Lung (tissue), 12 donors: ENCODE measurements around the gene ABHD14A. TPM values are rescaled to one million over a fixed set of nuclear protein-coding genes. Genes with fewer than 3 reads are reported as not detected.

Source experiments
- ATAC-seq: fragments of 200-7000 bp; cut with Tn5 transposase; one replicate; pipeline ENCODE4 v1.9.1; 2020; ENCODE audit warnings: moderate number of reproducible peaks; ENCODE audit not compliant: insufficient read depth, low FRiP score
- DNase-seq, 3 donors: peaks; one replicate each; pipeline ENCODE4 v3.0.0-alpha.2; 2013 to 2017
- H3K27ac ChIP-seq, 2 donors: one replicate each; pipeline ENCODE4 v1.5.1; 2013; ENCODE audit warnings: mild to moderate bottlenecking in 2 of 2, moderate library complexity in 2 of 2, control low read depth in 1 of 2, inconsistent platforms in 1 of 2, low read depth in 1 of 2, low read length in 1 of 2
- H3K27me3 ChIP-seq, 3 donors: one replicate each; pipeline ENCODE4 v1.5.1; 2013; ENCODE audit warnings: low read length in 2 of 3; ENCODE audit not compliant: control insufficient read depth in 3 of 3, insufficient read depth in 3 of 3
- H3K36me3 ChIP-seq, 4 donors: one replicate each; pipeline ENCODE4 v1.5.1; 2013; ENCODE audit warnings: low read length in 4 of 4, mild to moderate bottlenecking in 1 of 4, moderate library complexity in 1 of 4; ENCODE audit not compliant: control insufficient read depth in 4 of 4, insufficient read depth in 4 of 4
- H3K4me1 ChIP-seq, 5 donors: one replicate each; pipeline ENCODE4 v1.5.1; 2013; ENCODE audit warnings: low read length in 5 of 5, mild to moderate bottlenecking in 2 of 5, moderate library complexity in 1 of 5; ENCODE audit not compliant: control insufficient read depth in 5 of 5, insufficient read depth in 5 of 5
- H3K4me3 ChIP-seq: one replicate; pipeline ENCODE4 v1.5.1; 2013; ENCODE audit warnings: mild to moderate bottlenecking, control low read depth, moderate library complexity
- H3K9ac ChIP-seq, 2 donors: one replicate each; pipeline ENCODE4 v1.5.1; 2013; ENCODE audit warnings: low read length in 2 of 2, control low read depth in 1 of 2; ENCODE audit not compliant: insufficient read depth in 1 of 2
- H3K9me3 ChIP-seq, 4 donors: one replicate each; pipeline ENCODE4 v1.5.1; 2013; ENCODE audit warnings: low read length in 3 of 4, mild to moderate bottlenecking in 1 of 4, moderate library complexity in 1 of 4; ENCODE audit not compliant: control insufficient read depth in 4 of 4, insufficient read depth in 3 of 4
- WGBS, 2 donors: extraction: QIAGEN DNeasy Blood & Tissue Kit; methylation state at CpG; one replicate each; pipeline ENCODE4 v1.1.7; 2013; 5-methylcytosine and 5-hydroxymethylcytosine counted together
- polyA plus RNA-seq, 2 donors: library from polyadenylated mRNA; stranded (reverse); fragments of 200-250 nt; gene quantifications; one replicate each; pipeline ENCODE4 v1.2.1, GENCODE V29; 2013
- total RNA-seq, 2 donors: library from RNA; depleted of rRNA in 1 of 2; stranded (reverse); fragments of >200 nt in 1 of 2; gene quantifications; one replicate each; pipeline ENCODE4 v1.2.1, GENCODE V29; 2014 to 2021
- TF ChIP-seq, protein P1 (sequence below): IDR thresholded peaks from 2 replicates; pipeline ENCODE4 v1.5.1; 2012; ENCODE audit warnings: mild to moderate bottlenecking; ENCODE audit errors: control extremely low read depth, extremely low read depth
- donor health status: control.
- donor health status: control.
- donor health status: Bipolar disorder and iron deficiency.
- donor health status: healthy.
- donor health status: DM: yes; HTN: yes; CAD: no.

ABHD14A gene
- total and polyA plus RNA-seq, 4 donors = 7.2 to 62.8 (median 21.8) TPM

GRCh38 chr3:51948016-51948580 is 26.8 kb upstream of the ABHD14A start:
- DNase-seq = peak in 1 of 3 donors; percentile 3
- WGBS, 2 donors = 94 to 96% methylated on average over 10 of the region's 10 CpGs

DNA sequence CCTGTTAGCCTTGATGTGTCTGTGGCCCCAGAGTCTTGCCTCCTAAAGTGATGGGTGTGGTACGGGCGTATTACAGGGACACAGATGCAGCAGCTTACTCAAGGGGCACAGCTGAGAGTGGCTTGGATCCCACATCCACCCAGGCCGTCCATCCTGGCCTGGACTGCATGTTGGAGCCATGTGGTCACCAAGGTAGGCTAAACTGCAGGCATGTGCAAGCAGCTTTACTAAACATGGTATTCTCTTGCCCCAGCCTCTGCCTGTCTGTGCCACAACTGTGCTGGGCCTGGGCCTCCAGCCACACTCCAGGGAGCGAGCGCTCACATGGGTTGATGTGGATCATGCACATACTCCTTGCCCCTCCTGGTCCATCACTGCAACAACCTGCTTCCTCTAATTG is 25.7 kb upstream of the ABHD14A start:
- Histone ChIP-seq H3K36me3 (peaks cover 0 to 2% (median 0%) of the 10 kb centered on the region in 4 donors), H3K9me3 (peaks cover 0 to 2% (median 0%) of the 10 kb centered on the region in 4 donors), H3K9ac (no peak overlapping the region), H3K4me1 (no peaks in the 10 kb centered on the region), H3K27me3 (no peaks in the 10 kb centered on the region), H3K27ac (no peak overlapping the region), H3K4me3 (no peak overlapping the region)
- 87 to 94% methylated on average over 5 of the region's 5 CpGs for WGBS, 2 donors
- DNase-seq = no peak
- ATAC-seq = no peak
- TF ChIP-seq, protein P1, sequence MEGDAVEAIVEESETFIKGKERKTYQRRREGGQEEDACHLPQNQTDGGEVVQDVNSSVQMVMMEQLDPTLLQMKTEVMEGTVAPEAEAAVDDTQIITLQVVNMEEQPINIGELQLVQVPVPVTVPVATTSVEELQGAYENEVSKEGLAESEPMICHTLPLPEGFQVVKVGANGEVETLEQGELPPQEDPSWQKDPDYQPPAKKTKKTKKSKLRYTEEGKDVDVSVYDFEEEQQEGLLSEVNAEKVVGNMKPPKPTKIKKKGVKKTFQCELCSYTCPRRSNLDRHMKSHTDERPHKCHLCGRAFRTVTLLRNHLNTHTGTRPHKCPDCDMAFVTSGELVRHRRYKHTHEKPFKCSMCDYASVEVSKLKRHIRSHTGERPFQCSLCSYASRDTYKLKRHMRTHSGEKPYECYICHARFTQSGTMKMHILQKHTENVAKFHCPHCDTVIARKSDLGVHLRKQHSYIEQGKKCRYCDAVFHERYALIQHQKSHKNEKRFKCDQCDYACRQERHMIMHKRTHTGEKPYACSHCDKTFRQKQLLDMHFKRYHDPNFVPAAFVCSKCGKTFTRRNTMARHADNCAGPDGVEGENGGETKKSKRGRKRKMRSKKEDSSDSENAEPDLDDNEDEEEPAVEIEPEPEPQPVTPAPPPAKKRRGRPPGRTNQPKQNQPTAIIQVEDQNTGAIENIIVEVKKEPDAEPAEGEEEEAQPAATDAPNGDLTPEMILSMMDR = no peak

More at GRCh38 chr3:51948016-51948580, 26.8 kb upstream of the ABHD14A start:
- Histone ChIP-seq H3K27me3 (no peaks in the 10 kb centered on the region), H3K4me3 (no peak overlapping the region), H3K4me1 (peaks cover 0 to 3% (median 1%) of the 10 kb centered on the region in 5 donors), H3K9me3 (peaks cover 0 to 2% (median 0%) of the 10 kb centered on the region in 4 donors), H3K27ac (no peak overlapping the region), H3K36me3 (peaks cover 0 to 2% (median 0%) of the 10 kb centered on the region in 4 donors), H3K9ac (no peak overlapping the region)
- TF ChIP-seq, protein P1 = no peak
- no peak for ATAC-seq

- H3K27ac ChIP-seq = no peak overlapping the region
Measured at GRCh38 chr3:51950899-51951298, 24.0 kb upstream of the ABHD14A start.

More at GRCh38 chr3:51950899-51951298, 24.0 kb upstream of the ABHD14A start:
- H3K4me1 ChIP-seq = peaks cover 0 to 5% (median 0%) of the 10 kb centered on the region in 5 donors
- peaks cover 0 to 6% (median 0%) of the 10 kb centered on the region in 3 donors for H3K27me3 ChIP-seq
- TF ChIP-seq, protein P1 = no peak
- no peak for DNase-seq
- H3K4me3 ChIP-seq = no peak overlapping the region
- no peak for ATAC-seq
- peaks cover 0 to 2% (median 0%) of the 10 kb centered on the region in 4 donors for H3K9me3 ChIP-seq
- 90 to 96% methylated on average over 2 of the region's 2 CpGs for WGBS, 2 donors
- peaks cover 0 to 2% (median 0%) of the 10 kb centered on the region in 4 donors for H3K36me3 ChIP-seq
- H3K9ac ChIP-seq = no peak overlapping the region
